GM12875 (cell line): ENCODE measurements around the gene CADPS.

Source experiments
- H3K4me3 ChIP-seq: one replicate; pipeline ENCODE4 v1.5.1; 2011; ENCODE audit warnings: low read depth, low read length, control low read depth
- TF ChIP-seq, protein P1 (sequence below): IDR thresholded peaks from 2 replicates; pipeline ENCODE4 v1.5.1; 2011; ENCODE audit warnings: low read depth, mild to moderate bottlenecking, control low read depth, inconsistent platforms, low read length, moderate library complexity, borderline replicate concordance; ENCODE audit not compliant: insufficient read depth

The CADPS gene

GRCh38 chr3:62604751-62605351, 270.4 kb downstream of the CADPS start:
- TF ChIP-seq, protein P1, sequence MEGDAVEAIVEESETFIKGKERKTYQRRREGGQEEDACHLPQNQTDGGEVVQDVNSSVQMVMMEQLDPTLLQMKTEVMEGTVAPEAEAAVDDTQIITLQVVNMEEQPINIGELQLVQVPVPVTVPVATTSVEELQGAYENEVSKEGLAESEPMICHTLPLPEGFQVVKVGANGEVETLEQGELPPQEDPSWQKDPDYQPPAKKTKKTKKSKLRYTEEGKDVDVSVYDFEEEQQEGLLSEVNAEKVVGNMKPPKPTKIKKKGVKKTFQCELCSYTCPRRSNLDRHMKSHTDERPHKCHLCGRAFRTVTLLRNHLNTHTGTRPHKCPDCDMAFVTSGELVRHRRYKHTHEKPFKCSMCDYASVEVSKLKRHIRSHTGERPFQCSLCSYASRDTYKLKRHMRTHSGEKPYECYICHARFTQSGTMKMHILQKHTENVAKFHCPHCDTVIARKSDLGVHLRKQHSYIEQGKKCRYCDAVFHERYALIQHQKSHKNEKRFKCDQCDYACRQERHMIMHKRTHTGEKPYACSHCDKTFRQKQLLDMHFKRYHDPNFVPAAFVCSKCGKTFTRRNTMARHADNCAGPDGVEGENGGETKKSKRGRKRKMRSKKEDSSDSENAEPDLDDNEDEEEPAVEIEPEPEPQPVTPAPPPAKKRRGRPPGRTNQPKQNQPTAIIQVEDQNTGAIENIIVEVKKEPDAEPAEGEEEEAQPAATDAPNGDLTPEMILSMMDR, result no peak
- no peak overlapping the region for H3K4me3 ChIP-seq

GRCh38 chr3:62604298-62604697, 270.9 kb downstream of the CADPS start:
- H3K4me3 ChIP-seq, result no peak overlapping the region
- TF ChIP-seq, protein P1, result no peak

- no peak overlapping the region for H3K4me3 ChIP-seq
- TF ChIP-seq, protein P1, result no peak
Measured at GRCh38 chr3:62602987-62603386, 272.2 kb downstream of the CADPS start.

GRCh38 chr3:62602129-62602770, 273.0 kb downstream of the CADPS start:
- TF ChIP-seq, protein P1, result no peak
- H3K4me3 ChIP-seq, result no peak overlapping the region

GRCh38 chr3:62601238-62602070, 273.8 kb downstream of the CADPS start:
- TF ChIP-seq, protein P1, result no peak
- H3K4me3 ChIP-seq, result no peak overlapping the region

DNA sequence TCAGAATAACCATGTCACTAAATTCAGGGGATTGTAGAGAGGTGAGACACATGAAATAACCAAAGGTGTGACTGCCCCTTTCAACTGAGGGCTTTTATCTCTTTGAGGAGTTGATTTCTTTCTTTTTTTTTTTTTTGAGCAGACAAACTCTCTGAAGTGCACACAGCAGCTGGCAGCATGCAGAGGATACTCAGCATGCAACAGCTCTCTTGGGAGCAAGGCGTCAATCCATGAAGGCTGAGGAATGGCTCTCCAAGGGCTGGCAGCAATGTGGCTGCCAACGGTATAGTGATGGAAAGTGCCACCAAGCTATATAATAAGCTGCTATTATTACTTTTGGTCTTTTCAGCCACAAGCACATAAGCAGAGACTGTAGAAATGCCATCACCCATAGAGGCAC, 275.2 kb downstream of the CADPS start:
- H3K4me3 ChIP-seq, result no peak overlapping the region
- TF ChIP-seq, protein P1, result no peak
